Hepatocyte (in vitro differentiated cells): ENCODE data around the gene CELF5.

Experiments
- CTCF ChIP-seq: fragments of 200-600 bp; sonication (generic); IDR thresholded peaks from 2 replicates; pipeline ENCODE4 v1.5.1; 2016; ENCODE audit warnings: antibody characterized with exemption, mild to moderate bottlenecking; ENCODE audit not compliant: poor library complexity
- EZH2 ChIP-seq: fragments of 200-600 bp; sonication (generic); IDR thresholded peaks from 2 replicates; pipeline ENCODE4 v1.6.1; 2016; ENCODE audit warnings: antibody characterized with exemption, mild to moderate bottlenecking, borderline replicate concordance
- EZH2phosphoT487 ChIP-seq: fragments of 200-600 bp; sonication (generic); IDR thresholded peaks from one replicate; pipeline ENCODE4 v1.6.1; 2018; ENCODE audit warnings: antibody characterized with exemption, mild to moderate bottlenecking, low read depth, moderate library complexity; ENCODE audit not compliant: unreplicated experiment, severe bottlenecking

DNA sequence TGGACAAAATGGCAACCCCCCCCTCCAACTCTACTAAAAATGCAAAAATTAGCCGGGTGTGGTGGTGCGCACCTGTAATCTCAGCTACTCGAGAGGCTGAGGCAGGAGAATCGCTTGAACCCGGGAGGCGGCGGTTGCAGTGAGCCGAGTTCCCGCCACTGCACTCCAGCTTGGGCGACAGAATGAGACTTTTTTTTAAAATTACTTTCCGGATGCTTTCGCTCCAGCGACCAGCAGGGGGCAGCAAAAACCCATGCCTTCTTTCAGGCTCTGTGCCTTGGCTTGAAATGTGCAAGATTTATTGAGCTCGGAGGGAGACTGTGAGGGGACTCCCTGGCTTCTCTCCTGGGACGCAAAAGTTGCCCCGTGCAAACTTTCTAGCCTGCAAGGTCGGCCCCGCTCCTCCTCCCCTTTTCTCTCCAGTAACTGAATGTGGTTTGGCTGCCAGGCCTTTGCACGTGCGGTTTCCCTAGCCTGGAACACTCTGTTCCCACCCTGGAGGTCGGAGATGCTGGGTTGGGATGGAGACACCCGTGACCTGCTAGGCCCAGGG, 80.5 kb downstream of the CELF5 start:
- peak; percentile 90 for TF ChIP-seq CTCF
- no peak for TF ChIP-seq EZH2
- no peak for TF ChIP-seq EZH2phosphoT487
